Endothelial cell (in vitro differentiated cells): ENCODE results near the gene NLGN4Y. TPM values are rescaled to one million over a fixed set of nuclear protein-coding genes. Genes with fewer than 3 reads are reported as not detected.

Source experiments
- DNase-seq: peaks from one replicate; pipeline ENCODE4 v3.0.0; 2021; ENCODE audit warnings: low spot score
- H3K27ac Mint-ChIP-seq: one replicate; pipeline ENCODE4 v1.8.0; 2021; ENCODE audit warnings: mixed read lengths, inconsistent platforms; ENCODE audit not compliant: unreplicated experiment
- H3K27me3 Mint-ChIP-seq: one replicate; pipeline ENCODE4 v1.8.0; 2021; ENCODE audit warnings: mild to moderate bottlenecking, moderate library complexity, mixed read lengths, inconsistent platforms; ENCODE audit not compliant: unreplicated experiment
- H3K36me3 Mint-ChIP-seq: one replicate; pipeline ENCODE4 v1.8.0; 2021; ENCODE audit warnings: mild to moderate bottlenecking, low read depth, mixed read lengths, inconsistent platforms; ENCODE audit not compliant: unreplicated experiment
- H3K4me1 Mint-ChIP-seq: one replicate; pipeline ENCODE4 v1.8.0; 2021; ENCODE audit warnings: mild to moderate bottlenecking, mixed read lengths, inconsistent platforms; ENCODE audit not compliant: unreplicated experiment
- H3K4me3 Mint-ChIP-seq: one replicate; pipeline ENCODE4 v1.8.0; 2021; ENCODE audit warnings: mild to moderate bottlenecking, mixed read lengths, inconsistent platforms; ENCODE audit not compliant: unreplicated experiment
- H3K9me3 Mint-ChIP-seq: one replicate; pipeline ENCODE4 v1.8.0; 2021; ENCODE audit warnings: mixed read lengths, inconsistent platforms; ENCODE audit not compliant: unreplicated experiment
- CTCF ChIP-seq: fragments of 200-600 bp; sonication (generic); IDR thresholded peaks from one replicate; pipeline ENCODE4 v1.5.0; 2021; ENCODE audit warnings: antibody characterized with exemption; ENCODE audit not compliant: unreplicated experiment
- total RNA-seq: library from RNA; stranded (reverse); fragmentation: NEBNext Ultra II Directional; extraction: Animal tissue kit (Norgen Biotek cat#: 25700); gene quantifications from one replicate; pipeline ENCODE4 v1.2.1, GENCODE V29; 2021; ENCODE audit not compliant: unreplicated experiment

NLGN4Y gene
- total RNA-seq, 1 donor from 2014 or later: 78.9 TPM

- Mint-ChIP-seq H3K27me3 (no peaks in the 10 kb centered on the region), H3K27ac (no peak overlapping the region), H3K4me3 (no peak overlapping the region), H3K9me3 (no peaks in the 10 kb centered on the region), H3K36me3 (no peaks in the 10 kb centered on the region), H3K4me1 (no peaks in the 10 kb centered on the region)
- no peak for TF ChIP-seq CTCF
- DNase-seq: no peak
Measured at GRCh38 chrY:14871971-14872370, 347.6 kb downstream of the NLGN4Y start.
